GM12874 (cell line): Measurements from ENCODE around the gene TNIK.

Experiments
- CTCF ChIP-seq: IDR thresholded peaks from 2 replicates; pipeline ENCODE4 v1.5.1; 2011; ENCODE audit warnings: low read depth, mild to moderate bottlenecking, control low read depth, low read length, moderate library complexity; ENCODE audit not compliant: insufficient read depth

Gene TNIK

GRCh38 chr3:171323938-171324536, 136.2 kb downstream of the TNIK start:
- TF ChIP-seq CTCF: no peak

- no peak for TF ChIP-seq CTCF
These were observed 138.4 kb downstream of the TNIK start for GRCh38 chr3:171321559-171322360.

- TF ChIP-seq CTCF: no peak
These were observed 139.3 kb downstream of the TNIK start for GRCh38 chr3:171320750-171321558.

GRCh38 chr3:171317171-171317570, 143.0 kb downstream of the TNIK start:
- no peak for TF ChIP-seq CTCF

GRCh38 chr3:171315919-171316318, 144.3 kb downstream of the TNIK start:
- TF ChIP-seq CTCF: no peak

GRCh38 chr3:171315101-171315500, 145.1 kb downstream of the TNIK start:
- TF ChIP-seq CTCF: no peak

GRCh38 chr3:171314341-171314740, 145.9 kb downstream of the TNIK start:
- TF ChIP-seq CTCF: no peak
